K562 (cell line): ENCODE measurements around the gene SNX9. TPM values are rescaled to one million over a fixed set of nuclear protein-coding genes. Genes with fewer than 3 reads are reported as not detected.

Experiments used
- ATAC-seq: fragments of 200-7000 bp; cut with Tn5 transposase; 3 replicates; pipeline ENCODE4 v1.9.1; 2020; ENCODE audit warnings: moderate library complexity
- BruUV-seq: library from RNA; stranded (reverse); fragments of 400-500 nt; replicated peaks from 2 replicates; lab custom pipeline; 2021; lab: Mats Ljungman, UMichigan
- CTCF ChIA-PET: fragments of 300-600 bp; formaldehyde crosslinking; extraction: SDS; loops from one replicate; lab custom pipeline; 2021; ENCODE audit warnings: low intra/inter-chr PET ratio; lab: Yijun Ruan, JAX
- POLR2A ChIA-PET: fragments of 300-600, 350-650 bp; sonication (Branson Sonifier 250); formaldehyde crosslinking; extraction: SDS; loops from one replicate; lab custom pipeline; 2021; ENCODE audit warnings: antibody characterized with exemption, inconsistent platforms; lab: Yijun Ruan, JAX
- DNase-seq, 4 experiments: peaks; one replicate each; pipeline versions ENCODE4 v3.0.0 to v3.0.0-alpha.2; 2011 to 2018; ENCODE audit warnings: low spot score in 3 of 4, mixed read lengths in 3 of 4; ENCODE audit errors: extremely low read depth in 1 of 4
- FAIRE-seq: peaks from 2 replicates; lab custom pipeline; 2011; peaks lifted over from hg19 to GRCh38; lab: Jason Lieb, UNC
- H2AFZ ChIP-seq: 2 replicates; pipeline ENCODE4 v1.6.0; 2011; ENCODE audit warnings: low read depth, low read length, control low read depth, inconsistent platforms
- H3K27ac ChIP-seq: fragments of 200-600 bp; 3 replicates; pipeline ENCODE4 v1.8.0; 2011; ENCODE audit warnings: low read depth, mild to moderate bottlenecking, control low read depth, inconsistent platforms, low read length, moderate library complexity, mixed read lengths; ENCODE audit errors: extremely low read depth
- H3K27me3 ChIP-seq, 2 experiments: fragments of 300-600 bp in 1 of 2; 2 replicates in 1 of 2; 3 replicates in 1 of 2; pipeline versions ENCODE4 v1.6.0 to v1.8.0; 2011; ENCODE audit warnings: inconsistent platforms in 2 of 2, low read length in 2 of 2, mild to moderate bottlenecking in 1 of 2, mixed read lengths in 1 of 2, moderate library complexity in 1 of 2; ENCODE audit not compliant: control insufficient read depth in 2 of 2, insufficient read depth in 2 of 2
- H3K36me3 ChIP-seq: fragments of 300-600 bp; 3 replicates; pipeline ENCODE4 v1.8.0; 2011; ENCODE audit warnings: mild to moderate bottlenecking, low read length, inconsistent platforms; ENCODE audit not compliant: control insufficient read depth, insufficient read depth
- H3K4me1 ChIP-seq, 2 experiments: fragments of 200-600 bp in 1 of 2; replicated peaks in 1 of 2; 2 replicates in 1 of 2; 3 replicates in 1 of 2; pipeline versions ENCODE4 v1.5.1 to v1.8.0; 2011; ENCODE audit warnings: inconsistent platforms in 2 of 2, low read length in 2 of 2, mild to moderate bottlenecking in 1 of 2, mixed read lengths in 1 of 2, moderate library complexity in 1 of 2; ENCODE audit not compliant: control insufficient read depth in 2 of 2, insufficient read depth in 2 of 2
- H3K4me2 ChIP-seq: 2 replicates; pipeline ENCODE4 v1.6.1; 2011; ENCODE audit warnings: low read length, control low read depth, inconsistent platforms, mixed read lengths; ENCODE audit not compliant: insufficient read depth
- H3K4me3 ChIP-seq: fragments of 200-600 bp; sonication (generic), shearing (Covaris generic); 2 replicates; pipeline ENCODE4 v1.5.1; 2016; ENCODE audit warnings: control low read depth, inconsistent platforms
- H3K79me2 ChIP-seq: fragments of 200-600 bp; 3 replicates; pipeline ENCODE4 v1.8.0; 2011; ENCODE audit warnings: low read length, inconsistent platforms; ENCODE audit not compliant: control insufficient read depth, insufficient read depth
- H3K9ac ChIP-seq, 2 experiments: 2 replicates each; pipeline versions ENCODE4 v1.6.0 to v1.6.1; 2011; ENCODE audit warnings: low read depth in 2 of 2, low read length in 2 of 2, control low read depth in 1 of 2, inconsistent platforms in 1 of 2, mild to moderate bottlenecking in 1 of 2, mixed read lengths in 1 of 2; ENCODE audit not compliant: insufficient read depth in 1 of 2
- H3K9me1 ChIP-seq: one replicate; pipeline ENCODE4 v1.6.0; 2011; ENCODE audit warnings: inconsistent platforms, mild to moderate bottlenecking, low read length, moderate library complexity; ENCODE audit not compliant: control insufficient read depth, insufficient read depth
- H3K9me3 ChIP-seq: replicated peaks from 2 replicates; pipeline ENCODE4 v1.5.1; 2011; ENCODE audit warnings: low read depth, low read length, inconsistent platforms; ENCODE audit not compliant: control insufficient read depth, insufficient read depth
- H4K20me1 ChIP-seq: replicated peaks from 2 replicates; pipeline ENCODE4 v1.6.1; 2011; ENCODE audit warnings: low read length, inconsistent platforms, mixed read lengths; ENCODE audit not compliant: control insufficient read depth, insufficient read depth
- BRD9 ChIP-seq: fragments of 450-650 bp; IDR thresholded peaks from 2 replicates; pipeline ENCODE4 v1.6.1; 2018; ENCODE audit warnings: low read depth; ENCODE audit not compliant: partially characterized antibody
- CEBPG ChIP-seq, 3 experiments: fragments of 200-800 bp in 1 of 3; sonication (Bioruptor generic) in 1 of 3; sonication (generic) in 1 of 3; formaldehyde crosslinking in 1 of 3; IDR thresholded peaks in 2 of 3; conservative IDR thresholded peaks in 1 of 3; 2 replicates each; pipeline versions ENCODE4 v1.6.1 to v1.8.0; 2016 to 2022; ENCODE audit warnings: missing compliant biosample characterization in 2 of 3, missing genetic modification characterization in 2 of 3, mild to moderate bottlenecking in 1 of 3, missing genetic modification reagents in 1 of 3
- DNMT1 ChIP-seq: fragments of 450-650 bp; IDR thresholded peaks from 2 replicates; pipeline ENCODE4 v1.6.1; 2016; ENCODE audit warnings: antibody characterized with exemption, mild to moderate bottlenecking
- TSC22D4 ChIP-seq: fragments of 450-650 bp; IDR thresholded peaks from 2 replicates; pipeline ENCODE4 v1.6.1; 2016; ENCODE audit warnings: missing genetic modification characterization, missing biosample characterization, control low read depth
- ZEB2 ChIP-seq: fragments of 450-650 bp; IDR thresholded peaks from 2 replicates; pipeline ENCODE4 v1.6.1; 2016
- ZFP30 ChIP-seq: fragments of 250-450 bp; sonication (Bioruptor Pico); IDR thresholded peaks from 2 replicates; pipeline ENCODE4 v1.8.0; 2022; ENCODE audit warnings: moderate library complexity, mild to moderate bottlenecking, inconsistent platforms, borderline replicate concordance
- ZNF316 ChIP-seq: fragments of 450-650 bp; IDR thresholded peaks from 2 replicates; pipeline ENCODE4 v1.6.1; 2016
- WGBS: fragments of 100-300 bp; shearing (Covaris generic); methylation state at CpG from one replicate; pipeline ENCODE4 v1.1.6; 2016; ENCODE audit warnings: low coverage, mixed read lengths; ENCODE audit not compliant: insufficient coverage; ENCODE audit errors: missing lambda C conversion rate; 5-methylcytosine and 5-hydroxymethylcytosine counted together
- in situ Hi-C: fragments of 300-500 bp; cut with MboI; formaldehyde crosslinking; loops from 4 replicates; pipeline ENCODE4 v1.15.0; 2018; ENCODE audit warnings: inconsistent platforms, mixed read lengths
- intact Hi-C: fragments of 100-400 bp; cut with micrococcal nuclease; formaldehyde crosslinking; loops from 2 replicates; pipeline ENCODE4 v1.14.2; 2022
- polyA plus RNA-seq, 8 experiments: library from polyadenylated mRNA; depleted of rRNA in 4 of 8; stranded (reverse) in 5 of 8; unstranded in 3 of 8; fragments of >200 nt; fragmentation: Nextera tagmentation in 2 of 8; fragmentation: Illumina TruSeq in 1 of 8; extraction: Ambion mirVana in 2 of 8; extraction: Trizol in 1 of 8; gene quantifications; 2 replicates each; pipeline versions ENCODE4 v1.2.1 to v1.2.3, GENCODE V29; 2011 to 2014; ENCODE audit warnings: inconsistent platforms in 1 of 8, missing spikeins in 1 of 8
- total RNA-seq, 7 experiments: library from RNA; depleted of rRNA in 6 of 7; stranded (reverse); fragments of >200 nt in 6 of 7; fragmentation: Illumina TruSeq in 2 of 7; extraction: Trizol in 2 of 7; gene quantifications; 2 replicates each; pipeline versions ENCODE4 v1.2.1 to v1.2.3, GENCODE V29; 2011 to 2021; ENCODE audit warnings: low replicate concordance in 1 of 7
- TF ChIP-seq, protein P1 (sequence below): fragments of 150-350 bp; IDR thresholded peaks from 2 replicates; pipeline ENCODE4 v1.6.1; 2014; ENCODE audit warnings: low read depth, mild to moderate bottlenecking, low read length, borderline replicate concordance
- TF ChIP-seq, protein P2 (sequence below): sonication (generic); formaldehyde crosslinking; IDR thresholded peaks from 2 replicates; pipeline ENCODE4 v1.9.0; 2022; ENCODE audit warnings: mild to moderate bottlenecking, missing genetic modification reagents
- TF ChIP-seq, protein P3 (sequence below): fragments of 450-650 bp; IDR thresholded peaks from 2 replicates; pipeline ENCODE4 v1.6.1; 2016; ENCODE audit warnings: low read depth

Gene SNX9
- total and polyA plus RNA-seq, 9 of the 15 experiments (the other 6 are each of a cell fraction or from before 2014, with no cell fraction given): 6.0 to 81.7 (median 57.1) TPM

DNA sequence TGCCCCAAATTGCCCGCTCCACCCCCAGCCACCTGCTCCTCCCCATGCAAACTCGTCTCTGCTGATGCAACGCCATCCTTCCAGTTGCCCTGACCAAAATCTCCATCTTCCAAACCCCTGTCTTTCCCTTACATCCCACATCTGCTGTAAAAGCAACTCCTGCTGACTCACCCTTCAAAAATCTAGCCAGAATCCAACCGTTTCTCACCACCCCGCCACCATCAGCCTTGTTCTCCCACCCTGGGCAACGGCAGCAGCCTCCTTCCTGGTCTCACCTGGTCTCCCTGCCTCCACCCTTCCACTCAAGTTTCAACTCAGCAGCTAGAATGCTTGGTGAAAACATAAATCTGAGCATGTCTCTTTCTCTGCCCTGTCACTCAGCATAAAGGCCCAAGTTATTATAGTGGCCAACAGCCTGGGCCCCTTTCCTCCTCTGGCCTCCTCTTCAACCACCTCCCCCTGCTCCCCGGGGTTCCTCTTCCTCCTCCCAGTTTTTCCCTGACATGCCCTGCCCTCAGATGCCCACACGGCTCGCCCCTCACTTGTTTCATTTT is 151.4 kb downstream of the SNX9 start:
- intact Hi-C loops (no loop called here), in situ Hi-C loops (no loop called here)
- BruUV-seq: no TSS peak
- no peaks in the 10 kb centered on the region for H3K9me3 ChIP-seq
- H3K9ac ChIP-seq: no peak overlapping the region
- no peaks in the 10 kb centered on the region for H4K20me1 ChIP-seq
- H2AFZ ChIP-seq: no peak overlapping the region
- H3K9me1 ChIP-seq: no peaks in the 10 kb centered on the region
- ATAC-seq (no peak), FAIRE-seq (no peak), DNase-seq (no peak)
- CTCF ChIA-PET: no interaction called here
- H3K79me2 ChIP-seq: no peaks in the 10 kb centered on the region
- POLR2A ChIA-PET: interaction anchor here (0.6 kb wide), 1 partner anchor 29 kb away, joined by 3 read pairs; no protein-coding TSS in a partner anchor
- no peak overlapping the region for H3K27ac ChIP-seq
- no peaks in the 10 kb centered on the region; a peak in 1 of 5 replicates for H3K27me3 ChIP-seq
- H3K4me1 ChIP-seq: peaks cover 7 to 15% of the 10 kb centered on the region in 2 experiments; a peak in 4 of 5 replicates
- WGBS: 29% methylated on average over 9 of the region's 9 CpGs
- no peak overlapping the region for H3K4me2 ChIP-seq
- no peaks in the 10 kb centered on the region for H3K36me3 ChIP-seq
- H3K4me3 ChIP-seq: no peak overlapping the region
- TF ChIP-seq, protein P1, sequence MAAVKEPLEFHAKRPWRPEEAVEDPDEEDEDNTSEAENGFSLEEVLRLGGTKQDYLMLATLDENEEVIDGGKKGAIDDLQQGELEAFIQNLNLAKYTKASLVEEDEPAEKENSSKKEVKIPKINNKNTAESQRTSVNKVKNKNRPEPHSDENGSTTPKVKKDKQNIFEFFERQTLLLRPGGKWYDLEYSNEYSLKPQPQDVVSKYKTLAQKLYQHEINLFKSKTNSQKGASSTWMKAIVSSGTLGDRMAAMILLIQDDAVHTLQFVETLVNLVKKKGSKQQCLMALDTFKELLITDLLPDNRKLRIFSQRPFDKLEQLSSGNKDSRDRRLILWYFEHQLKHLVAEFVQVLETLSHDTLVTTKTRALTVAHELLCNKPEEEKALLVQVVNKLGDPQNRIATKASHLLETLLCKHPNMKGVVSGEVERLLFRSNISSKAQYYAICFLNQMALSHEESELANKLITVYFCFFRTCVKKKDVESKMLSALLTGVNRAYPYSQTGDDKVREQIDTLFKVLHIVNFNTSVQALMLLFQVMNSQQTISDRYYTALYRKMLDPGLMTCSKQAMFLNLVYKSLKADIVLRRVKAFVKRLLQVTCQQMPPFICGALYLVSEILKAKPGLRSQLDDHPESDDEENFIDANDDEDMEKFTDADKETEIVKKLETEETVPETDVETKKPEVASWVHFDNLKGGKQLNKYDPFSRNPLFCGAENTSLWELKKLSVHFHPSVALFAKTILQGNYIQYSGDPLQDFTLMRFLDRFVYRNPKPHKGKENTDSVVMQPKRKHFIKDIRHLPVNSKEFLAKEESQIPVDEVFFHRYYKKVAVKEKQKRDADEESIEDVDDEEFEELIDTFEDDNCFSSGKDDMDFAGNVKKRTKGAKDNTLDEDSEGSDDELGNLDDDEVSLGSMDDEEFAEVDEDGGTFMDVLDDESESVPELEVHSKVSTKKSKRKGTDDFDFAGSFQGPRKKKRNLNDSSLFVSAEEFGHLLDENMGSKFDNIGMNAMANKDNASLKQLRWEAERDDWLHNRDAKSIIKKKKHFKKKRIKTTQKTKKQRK: no peak
- TF ChIP-seq, protein P2, sequence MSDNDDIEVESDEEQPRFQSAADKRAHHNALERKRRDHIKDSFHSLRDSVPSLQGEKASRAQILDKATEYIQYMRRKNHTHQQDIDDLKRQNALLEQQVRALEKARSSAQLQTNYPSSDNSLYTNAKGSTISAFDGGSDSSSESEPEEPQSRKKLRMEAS: no peak
- TF ChIP-seq ZEB2 (no peak), ZNF316 (peak; percentile 34; the same call in 1 of the 2 replicates), ZFP30 (CRISPR knock-in tag) (no peak), CEBPG (CRISPR knock-in tag; IDR thresholded peaks at IDR 0.05) (no peak), CEBPG (tag; conservative IDR thresholded peaks at IDR 0.05 in 1 of 2, IDR thresholded peaks at IDR 0.05 in 1 of 2) (0 out of 4 replicates have a peak, but pooled peaks of 1 of the 2 experiments have one; percentile 27), TSC22D4 (tag) (no peak), BRD9 (no peak), DNMT1 (no peak)
- TF ChIP-seq, protein P3, sequence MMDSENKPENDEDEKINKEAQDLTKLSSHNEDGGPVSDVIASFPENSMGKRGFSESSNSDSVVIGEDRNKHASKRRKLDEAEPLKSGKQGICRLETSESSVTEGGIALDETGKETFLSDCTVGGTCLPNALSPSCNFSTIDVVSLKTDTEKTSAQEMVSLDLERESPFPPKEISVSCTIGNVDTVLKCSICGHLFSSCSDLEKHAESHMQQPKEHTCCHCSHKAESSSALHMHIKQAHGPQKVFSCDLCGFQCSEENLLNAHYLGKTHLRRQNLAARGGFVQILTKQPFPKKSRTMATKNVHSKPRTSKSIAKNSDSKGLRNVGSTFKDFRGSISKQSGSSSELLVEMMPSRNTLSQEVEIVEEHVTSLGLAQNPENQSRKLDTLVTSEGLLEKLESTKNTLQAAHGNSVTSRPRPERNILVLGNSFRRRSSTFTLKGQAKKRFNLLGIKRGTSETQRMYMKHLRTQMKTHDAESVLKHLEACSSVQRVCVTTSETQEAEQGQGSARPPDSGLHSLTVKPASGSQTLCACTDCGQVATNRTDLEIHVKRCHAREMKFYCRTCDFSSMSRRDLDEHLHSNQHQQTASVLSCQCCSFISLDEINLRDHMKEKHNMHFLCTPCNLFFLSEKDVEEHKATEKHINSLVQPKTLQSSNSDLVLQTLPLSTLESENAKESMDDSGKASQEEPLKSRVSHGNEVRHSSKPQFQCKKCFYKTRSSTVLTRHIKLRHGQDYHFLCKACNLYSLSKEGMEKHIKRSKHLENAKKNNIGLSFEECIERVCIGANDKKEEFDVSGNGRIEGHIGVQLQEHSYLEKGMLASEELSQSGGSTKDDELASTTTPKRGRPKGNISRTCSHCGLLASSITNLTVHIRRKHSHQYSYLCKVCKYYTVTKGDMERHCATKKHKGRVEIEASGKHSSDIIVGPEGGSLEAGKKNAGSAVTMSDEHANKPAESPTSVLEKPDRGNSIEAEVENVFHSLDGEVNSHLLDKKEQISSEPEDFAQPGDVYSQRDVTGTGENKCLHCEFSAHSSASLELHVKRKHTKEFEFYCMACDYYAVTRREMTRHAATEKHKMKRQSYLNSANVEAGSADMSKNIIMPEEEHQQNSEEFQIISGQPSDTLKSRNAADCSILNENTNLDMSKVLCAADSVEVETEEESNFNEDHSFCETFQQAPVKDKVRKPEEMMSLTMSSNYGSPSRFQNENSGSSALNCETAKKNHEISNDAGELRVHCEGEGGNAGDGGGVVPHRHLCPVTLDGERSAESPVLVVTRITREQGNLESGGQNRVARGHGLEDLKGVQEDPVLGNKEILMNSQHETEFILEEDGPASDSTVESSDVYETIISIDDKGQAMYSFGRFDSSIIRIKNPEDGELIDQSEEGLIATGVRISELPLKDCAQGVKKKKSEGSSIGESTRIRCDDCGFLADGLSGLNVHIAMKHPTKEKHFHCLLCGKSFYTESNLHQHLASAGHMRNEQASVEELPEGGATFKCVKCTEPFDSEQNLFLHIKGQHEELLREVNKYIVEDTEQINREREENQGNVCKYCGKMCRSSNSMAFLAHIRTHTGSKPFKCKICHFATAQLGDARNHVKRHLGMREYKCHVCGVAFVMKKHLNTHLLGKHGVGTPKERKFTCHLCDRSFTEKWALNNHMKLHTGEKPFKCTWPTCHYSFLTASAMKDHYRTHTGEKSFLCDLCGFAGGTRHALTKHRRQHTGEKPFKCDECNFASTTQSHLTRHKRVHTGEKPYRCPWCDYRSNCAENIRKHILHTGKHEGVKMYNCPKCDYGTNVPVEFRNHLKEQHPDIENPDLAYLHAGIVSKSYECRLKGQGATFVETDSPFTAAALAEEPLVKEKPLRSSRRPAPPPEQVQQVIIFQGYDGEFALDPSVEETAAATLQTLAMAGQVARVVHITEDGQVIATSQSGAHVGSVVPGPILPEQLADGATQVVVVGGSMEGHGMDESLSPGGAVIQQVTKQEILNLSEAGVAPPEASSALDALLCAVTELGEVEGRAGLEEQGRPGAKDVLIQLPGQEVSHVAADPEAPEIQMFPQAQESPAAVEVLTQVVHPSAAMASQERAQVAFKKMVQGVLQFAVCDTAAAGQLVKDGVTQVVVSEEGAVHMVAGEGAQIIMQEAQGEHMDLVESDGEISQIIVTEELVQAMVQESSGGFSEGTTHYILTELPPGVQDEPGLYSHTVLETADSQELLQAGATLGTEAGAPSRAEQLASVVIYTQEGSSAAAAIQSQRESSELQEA: no peak
